K562 (cell line): ENCODE data around the gene PTPRG. TPM values are rescaled to one million over a fixed set of nuclear protein-coding genes. Genes with fewer than 3 reads are reported as not detected.

ENCODE experiments used
- ATAC-seq: fragments of 200-7000 bp; cut with Tn5 transposase; 3 replicates; pipeline ENCODE4 v1.9.1; 2020; ENCODE audit warnings: moderate library complexity
- BruUV-seq: library from RNA; stranded (reverse); fragments of 400-500 nt; replicated peaks from 2 replicates; lab custom pipeline; 2021; lab: Mats Ljungman, UMichigan
- CTCF ChIA-PET: fragments of 300-600 bp; formaldehyde crosslinking; extraction: SDS; loops from one replicate; lab custom pipeline; 2021; ENCODE audit warnings: low intra/inter-chr PET ratio; lab: Yijun Ruan, JAX
- POLR2A ChIA-PET: fragments of 300-600, 350-650 bp; sonication (Branson Sonifier 250); formaldehyde crosslinking; extraction: SDS; loops from one replicate; lab custom pipeline; 2021; ENCODE audit warnings: antibody characterized with exemption, inconsistent platforms; lab: Yijun Ruan, JAX
- DNase-seq, 4 experiments: peaks; one replicate each; pipeline versions ENCODE4 v3.0.0 to v3.0.0-alpha.2; 2011 to 2018; ENCODE audit warnings: low spot score in 3 of 4, mixed read lengths in 3 of 4; ENCODE audit errors: extremely low read depth in 1 of 4
- FAIRE-seq: peaks from 2 replicates; lab custom pipeline; 2011; peaks lifted over from hg19 to GRCh38; lab: Jason Lieb, UNC
- H2AFZ ChIP-seq: 2 replicates; pipeline ENCODE4 v1.6.0; 2011; ENCODE audit warnings: low read depth, low read length, control low read depth, inconsistent platforms
- H3K27ac ChIP-seq: fragments of 200-600 bp; 3 replicates; pipeline ENCODE4 v1.8.0; 2011; ENCODE audit warnings: low read depth, mild to moderate bottlenecking, control low read depth, inconsistent platforms, low read length, moderate library complexity, mixed read lengths; ENCODE audit errors: extremely low read depth
- H3K27me3 ChIP-seq, 2 experiments: fragments of 300-600 bp in 1 of 2; 2 replicates in 1 of 2; 3 replicates in 1 of 2; pipeline versions ENCODE4 v1.6.0 to v1.8.0; 2011; ENCODE audit warnings: inconsistent platforms in 2 of 2, low read length in 2 of 2, mild to moderate bottlenecking in 1 of 2, mixed read lengths in 1 of 2, moderate library complexity in 1 of 2; ENCODE audit not compliant: control insufficient read depth in 2 of 2, insufficient read depth in 2 of 2
- H3K36me3 ChIP-seq: fragments of 300-600 bp; 3 replicates; pipeline ENCODE4 v1.8.0; 2011; ENCODE audit warnings: mild to moderate bottlenecking, low read length, inconsistent platforms; ENCODE audit not compliant: control insufficient read depth, insufficient read depth
- H3K4me1 ChIP-seq, 2 experiments: fragments of 200-600 bp in 1 of 2; replicated peaks in 1 of 2; 2 replicates in 1 of 2; 3 replicates in 1 of 2; pipeline versions ENCODE4 v1.5.1 to v1.8.0; 2011; ENCODE audit warnings: inconsistent platforms in 2 of 2, low read length in 2 of 2, mild to moderate bottlenecking in 1 of 2, mixed read lengths in 1 of 2, moderate library complexity in 1 of 2; ENCODE audit not compliant: control insufficient read depth in 2 of 2, insufficient read depth in 2 of 2
- H3K4me2 ChIP-seq: 2 replicates; pipeline ENCODE4 v1.6.1; 2011; ENCODE audit warnings: low read length, control low read depth, inconsistent platforms, mixed read lengths; ENCODE audit not compliant: insufficient read depth
- H3K4me3 ChIP-seq: fragments of 200-600 bp; sonication (generic), shearing (Covaris generic); 2 replicates; pipeline ENCODE4 v1.5.1; 2016; ENCODE audit warnings: control low read depth, inconsistent platforms
- H3K79me2 ChIP-seq: fragments of 200-600 bp; 3 replicates; pipeline ENCODE4 v1.8.0; 2011; ENCODE audit warnings: low read length, inconsistent platforms; ENCODE audit not compliant: control insufficient read depth, insufficient read depth
- H3K9ac ChIP-seq, 2 experiments: 2 replicates each; pipeline versions ENCODE4 v1.6.0 to v1.6.1; 2011; ENCODE audit warnings: low read depth in 2 of 2, low read length in 2 of 2, control low read depth in 1 of 2, inconsistent platforms in 1 of 2, mild to moderate bottlenecking in 1 of 2, mixed read lengths in 1 of 2; ENCODE audit not compliant: insufficient read depth in 1 of 2
- H3K9me1 ChIP-seq: one replicate; pipeline ENCODE4 v1.6.0; 2011; ENCODE audit warnings: inconsistent platforms, mild to moderate bottlenecking, low read length, moderate library complexity; ENCODE audit not compliant: control insufficient read depth, insufficient read depth
- H3K9me3 ChIP-seq: replicated peaks from 2 replicates; pipeline ENCODE4 v1.5.1; 2011; ENCODE audit warnings: low read depth, low read length, inconsistent platforms; ENCODE audit not compliant: control insufficient read depth, insufficient read depth
- H4K20me1 ChIP-seq: replicated peaks from 2 replicates; pipeline ENCODE4 v1.6.1; 2011; ENCODE audit warnings: low read length, inconsistent platforms, mixed read lengths; ENCODE audit not compliant: control insufficient read depth, insufficient read depth
- FOXJ3 ChIP-seq: sonication (generic); formaldehyde crosslinking; IDR thresholded peaks from 2 replicates; pipeline ENCODE4 v1.4.0; 2020; ENCODE audit warnings: mild to moderate bottlenecking, missing genetic modification reagents
- MEIS2 ChIP-seq: fragments of 450-650 bp; IDR thresholded peaks from 2 replicates; pipeline ENCODE4 v1.6.1; 2014; ENCODE audit warnings: mild to moderate bottlenecking; ENCODE audit not compliant: partially characterized antibody
- SAFB2 ChIP-seq: fragments of 200-400 bp; formaldehyde crosslinking; IDR thresholded peaks from 2 replicates; pipeline ENCODE4 v1.6.1; 2018; ENCODE audit warnings: borderline replicate concordance, low read length, low read depth, moderate library complexity; ENCODE audit not compliant: severe bottlenecking
- WGBS: fragments of 100-300 bp; shearing (Covaris generic); methylation state at CpG from one replicate; pipeline ENCODE4 v1.1.6; 2016; ENCODE audit warnings: low coverage, mixed read lengths; ENCODE audit not compliant: insufficient coverage; ENCODE audit errors: missing lambda C conversion rate; 5-methylcytosine and 5-hydroxymethylcytosine counted together
- in situ Hi-C: fragments of 300-500 bp; cut with MboI; formaldehyde crosslinking; loops from 4 replicates; pipeline ENCODE4 v1.15.0; 2018; ENCODE audit warnings: inconsistent platforms, mixed read lengths
- intact Hi-C: fragments of 100-400 bp; cut with micrococcal nuclease; formaldehyde crosslinking; loops from 2 replicates; pipeline ENCODE4 v1.14.2; 2022
- polyA plus RNA-seq, 8 experiments: library from polyadenylated mRNA; depleted of rRNA in 4 of 8; stranded (reverse) in 5 of 8; unstranded in 3 of 8; fragments of >200 nt; fragmentation: Nextera tagmentation in 2 of 8; fragmentation: Illumina TruSeq in 1 of 8; extraction: Ambion mirVana in 2 of 8; extraction: Trizol in 1 of 8; gene quantifications; 2 replicates each; pipeline versions ENCODE4 v1.2.1 to v1.2.3, GENCODE V29; 2011 to 2014; ENCODE audit warnings: inconsistent platforms in 1 of 8, missing spikeins in 1 of 8
- total RNA-seq, 7 experiments: library from RNA; depleted of rRNA in 6 of 7; stranded (reverse); fragments of >200 nt in 6 of 7; fragmentation: Illumina TruSeq in 2 of 7; extraction: Trizol in 2 of 7; gene quantifications; 2 replicates each; pipeline versions ENCODE4 v1.2.1 to v1.2.3, GENCODE V29; 2011 to 2021; ENCODE audit warnings: low replicate concordance in 1 of 7
- TF ChIP-seq, protein P1 (sequence below): fragments of 200-800 bp; sonication (Bioruptor generic); IDR thresholded peaks from 2 replicates; pipeline ENCODE4 v1.6.1; 2017; ENCODE audit warnings: missing genetic modification characterization, missing compliant biosample characterization
- TF ChIP-seq, protein P2 (sequence below): fragments of 250-450 bp; sonication (Bioruptor Pico); IDR thresholded peaks from 2 replicates; pipeline ENCODE4 v1.4.0; 2020; ENCODE audit warnings: mild to moderate bottlenecking

Gene PTPRG
- total and polyA plus RNA-seq, 9 of the 15 experiments (the other 6 are each of a cell fraction or from before 2014, with no cell fraction given) = 0.16 TPM; not detected in 8

DNA sequence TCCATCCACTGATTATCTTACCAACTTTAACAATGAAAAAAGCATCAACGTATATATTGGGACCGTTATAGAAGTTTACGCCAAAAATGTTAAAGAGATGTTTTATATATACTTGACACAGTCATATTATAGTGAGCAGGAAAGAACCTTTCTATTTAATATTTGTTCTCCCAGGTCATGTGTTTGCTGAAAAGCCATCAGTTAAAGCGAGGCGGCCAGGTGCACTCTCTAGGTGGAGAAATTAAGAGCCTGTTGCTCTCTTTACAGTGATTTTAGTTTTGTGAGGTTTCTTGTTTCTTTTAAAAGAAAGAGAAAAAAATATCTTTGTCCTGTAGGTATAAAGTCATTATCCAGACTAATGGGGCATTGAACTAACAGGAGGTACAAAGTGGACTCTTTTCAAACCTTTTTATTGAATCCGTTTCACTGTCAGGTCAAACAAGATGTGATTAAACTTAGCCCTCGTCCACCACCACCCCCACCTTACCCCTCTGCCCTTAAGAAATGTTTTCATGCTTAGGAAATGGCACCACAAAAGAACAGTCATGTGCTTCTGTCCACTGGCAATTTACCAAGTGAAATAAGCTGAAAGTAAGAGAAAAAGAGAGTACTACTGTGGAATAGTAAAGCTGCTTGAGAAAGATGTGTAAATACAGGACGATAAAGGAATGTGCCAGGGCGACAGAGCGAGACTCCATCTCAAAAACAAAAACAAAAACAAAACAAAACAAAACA is 279.9 kb downstream of the PTPRG start:
- POLR2A ChIA-PET = no interaction called here
- intact Hi-C loops = no loop called here
- no TSS peak for BruUV-seq

More for the DNA sequence above, 279.9 kb downstream of the PTPRG start:
- no peak for DNase-seq
- no peak overlapping the region for H3K9ac ChIP-seq
- no peak overlapping the region for H3K27ac ChIP-seq
- in situ Hi-C loops = no loop called here
- WGBS = under 1% methylated on average over 10 of the region's 10 CpGs
- no peak overlapping the region for H2AFZ ChIP-seq
- H3K79me2 ChIP-seq = no peaks in the 10 kb centered on the region
- TF ChIP-seq MEIS2 (no peak), FOXJ3 (CRISPR knock-in tag) (no peak), SAFB2 (no peak)
- TF ChIP-seq, protein P1, sequence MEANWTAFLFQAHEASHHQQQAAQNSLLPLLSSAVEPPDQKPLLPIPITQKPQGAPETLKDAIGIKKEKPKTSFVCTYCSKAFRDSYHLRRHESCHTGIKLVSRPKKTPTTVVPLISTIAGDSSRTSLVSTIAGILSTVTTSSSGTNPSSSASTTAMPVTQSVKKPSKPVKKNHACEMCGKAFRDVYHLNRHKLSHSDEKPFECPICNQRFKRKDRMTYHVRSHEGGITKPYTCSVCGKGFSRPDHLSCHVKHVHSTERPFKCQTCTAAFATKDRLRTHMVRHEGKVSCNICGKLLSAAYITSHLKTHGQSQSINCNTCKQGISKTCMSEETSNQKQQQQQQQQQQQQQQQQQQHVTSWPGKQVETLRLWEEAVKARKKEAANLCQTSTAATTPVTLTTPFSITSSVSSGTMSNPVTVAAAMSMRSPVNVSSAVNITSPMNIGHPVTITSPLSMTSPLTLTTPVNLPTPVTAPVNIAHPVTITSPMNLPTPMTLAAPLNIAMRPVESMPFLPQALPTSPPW (CRISPR knock-in tag) = no peak
- TF ChIP-seq, protein P2, sequence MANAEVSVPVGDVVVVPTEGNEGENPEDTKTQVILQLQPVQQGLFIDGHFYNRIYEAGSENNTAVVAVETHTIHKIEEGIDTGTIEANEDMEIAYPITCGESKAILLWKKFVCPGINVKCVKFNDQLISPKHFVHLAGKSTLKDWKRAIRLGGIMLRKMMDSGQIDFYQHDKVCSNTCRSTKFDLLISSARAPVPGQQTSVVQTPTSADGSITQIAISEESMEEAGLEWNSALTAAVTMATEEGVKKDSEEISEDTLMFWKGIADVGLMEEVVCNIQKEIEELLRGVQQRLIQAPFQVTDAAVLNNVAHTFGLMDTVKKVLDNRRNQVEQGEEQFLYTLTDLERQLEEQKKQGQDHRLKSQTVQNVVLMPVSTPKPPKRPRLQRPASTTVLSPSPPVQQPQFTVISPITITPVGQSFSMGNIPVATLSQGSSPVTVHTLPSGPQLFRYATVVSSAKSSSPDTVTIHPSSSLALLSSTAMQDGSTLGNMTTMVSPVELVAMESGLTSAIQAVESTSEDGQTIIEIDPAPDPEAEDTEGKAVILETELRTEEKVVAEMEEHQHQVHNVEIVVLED (CRISPR knock-in tag) = no peak
- TF ChIP-seq, all 486 proteins: peak for 0
- FAIRE-seq (no peak), ATAC-seq (no peak)
- CTCF ChIA-PET = no interaction called here
- Histone ChIP-seq H3K36me3 (no peaks in the 10 kb centered on the region), H3K27me3 (no peaks in the 10 kb centered on the region), H3K9me3 (no peaks in the 10 kb centered on the region), H4K20me1 (no peaks in the 10 kb centered on the region), H3K9me1 (no peaks in the 10 kb centered on the region), H3K4me2 (no peak overlapping the region), H3K4me3 (no peak overlapping the region), H3K4me1 (no peaks in the 10 kb centered on the region)
